B cell (primary cell): Measurements from ENCODE around the gene RARB. TPM values are rescaled to one million over a fixed set of nuclear protein-coding genes. Genes with fewer than 3 reads are reported as not detected.

Experiments used
- ATAC-seq: fragments of 200-7000 bp; cut with Tn5 transposase; one replicate; pipeline ENCODE4 v1.10.0; 2021; ENCODE audit warnings: low read depth, mild to moderate bottlenecking, moderate number of reproducible peaks, moderate library complexity
- CTCF ChIA-PET: fragments of 350-600 bp; sonication (Branson Sonifier 250); formaldehyde crosslinking; loops from one replicate; lab custom pipeline; 2021; ENCODE audit warnings: antibody characterized with exemption, inconsistent platforms; lab: Charles Lee
- POLR2A ChIA-PET: fragments of 350-600 bp; sonication (Branson Sonifier 250); formaldehyde crosslinking; loops from one replicate; lab custom pipeline; 2021; ENCODE audit warnings: antibody characterized with exemption; lab: Charles Lee
- DNase-seq: peaks from one replicate; pipeline ENCODE4 v3.0.0; 2013
- H2AFZ ChIP-seq: 2 replicates; pipeline ENCODE4 v1.6.1; 2012; ENCODE audit warnings: mild to moderate bottlenecking, low read depth, low read length; ENCODE audit not compliant: insufficient read depth, poor library complexity, severe bottlenecking
- H3K27ac ChIP-seq, 2 donors: 1 replicate in 1 of 2; 2 replicates in 1 of 2; pipeline ENCODE4 v1.5.1; 2012 to 2013; ENCODE audit warnings: low read length in 2 of 2, mild to moderate bottlenecking in 2 of 2, moderate library complexity in 1 of 2
- H3K27me3 ChIP-seq, 4 experiments: fragments of 200-600 bp in 1 of 4; sonication (generic) in 1 of 4; replicated peaks in 1 of 4; 1 replicate in 2 of 4; 2 replicates in 2 of 4; pipeline versions ENCODE4 v1.6.1 to v1.7.0; 2013 to 2016; ENCODE audit warnings: low read length in 3 of 4, mild to moderate bottlenecking in 2 of 4, mixed read lengths in 1 of 4, moderate library complexity in 1 of 4; ENCODE audit not compliant: insufficient read depth in 4 of 4, control insufficient read depth in 3 of 4; ENCODE audit errors: control extremely low read depth in 1 of 4
- H3K36me3 ChIP-seq, 2 experiments: replicated peaks in 1 of 2; 1 replicate in 1 of 2; 2 replicates in 1 of 2; pipeline versions ENCODE4 v1.6.1 to v1.7.1; 2013; ENCODE audit warnings: low read length in 1 of 2; ENCODE audit not compliant: insufficient read depth in 2 of 2, control insufficient read depth in 1 of 2; ENCODE audit errors: control extremely low read depth in 1 of 2, extremely low read depth in 1 of 2
- H3K4me1 ChIP-seq, 2 donors: fragments of 200-600 bp in 1 of 2; sonication (generic) in 1 of 2; 1 replicate in 1 of 2; 2 replicates in 1 of 2; pipeline versions ENCODE4 v1.5.1 to v1.6.1; 2013 to 2017; ENCODE audit warnings: low read length in 2 of 2; ENCODE audit not compliant: control insufficient read depth in 2 of 2, insufficient read depth in 2 of 2
- H3K4me2 ChIP-seq: replicated peaks from 2 replicates; pipeline ENCODE3; 2012; ENCODE audit warnings: mild to moderate bottlenecking, low read depth, low read length; ENCODE audit not compliant: poor library complexity, severe bottlenecking
- H3K4me3 ChIP-seq, 5 experiments: fragments of 200-600 bp in 1 of 5; sonication (generic) in 1 of 5; 1 replicate in 3 of 5; 2 replicates in 2 of 5; pipeline versions ENCODE4 v1.5.1 to v1.7.0; 2011 to 2016; ENCODE audit warnings: low read length in 4 of 5, mild to moderate bottlenecking in 4 of 5, low read depth in 2 of 5, control low read depth in 1 of 5, moderate library complexity in 1 of 5; ENCODE audit not compliant: insufficient read depth in 1 of 5; ENCODE audit errors: control extremely low read depth in 1 of 5, extremely low read depth in 1 of 5
- H3K79me2 ChIP-seq: fragments of 200-600 bp; sonication (generic); one replicate; pipeline ENCODE4 v1.6.0; 2016; ENCODE audit warnings: low read length; ENCODE audit not compliant: control insufficient read depth, insufficient read depth
- H3K9ac ChIP-seq: fragments of 200-600 bp; sonication (generic); 2 replicates; pipeline ENCODE4 v1.6.1; 2017; ENCODE audit warnings: mild to moderate bottlenecking, low read length, moderate library complexity
- H3K9me3 ChIP-seq, 3 donors: one replicate each; pipeline versions ENCODE4 v1.6.1 to v1.7.1; 2013; ENCODE audit warnings: low read length in 2 of 3; ENCODE audit not compliant: control insufficient read depth in 2 of 3, insufficient read depth in 1 of 3; ENCODE audit errors: control extremely low read depth in 1 of 3
- H4K20me1 ChIP-seq: 2 replicates; pipeline ENCODE4 v1.6.0; 2012; ENCODE audit warnings: mild to moderate bottlenecking, low read length; ENCODE audit not compliant: insufficient read depth, control insufficient read depth, poor library complexity, severe bottlenecking
- H3K27ac Mint-ChIP-seq: one replicate; pipeline ENCODE4 v1.8.0; 2021; ENCODE audit warnings: mixed read lengths
- H3K27me3 Mint-ChIP-seq: one replicate; pipeline ENCODE4 v1.8.0; 2021; ENCODE audit warnings: mixed read lengths
- H3K4me1 Mint-ChIP-seq: one replicate; pipeline ENCODE4 v1.8.0; 2021; ENCODE audit warnings: mixed read lengths
- H3K4me3 Mint-ChIP-seq: one replicate; pipeline ENCODE4 v1.8.0; 2021; ENCODE audit warnings: mixed read lengths
- H3K9me3 Mint-ChIP-seq: one replicate; pipeline ENCODE4 v1.8.0; 2022; ENCODE audit warnings: mixed read lengths; ENCODE audit not compliant: insufficient read depth
- CTCF ChIP-seq: fragments of 200-600 bp; IDR thresholded peaks from one replicate; pipeline ENCODE4 v1.8.0; 2022; ENCODE audit warnings: antibody characterized with exemption, mild to moderate bottlenecking
- EZH2 ChIP-seq: IDR thresholded peaks from 2 replicates; pipeline ENCODE4 v1.6.1; 2012; ENCODE audit warnings: borderline replicate concordance, low read depth, mild to moderate bottlenecking, moderate library complexity, low read length; ENCODE audit not compliant: insufficient read depth, poor library complexity, severe bottlenecking
- WGBS: methylation state at CpG from one replicate; pipeline ENCODE4 v1.1.5; 2013; ENCODE audit warnings: missing lambda C conversion rate; ENCODE audit not compliant: insufficient coverage; 5-methylcytosine and 5-hydroxymethylcytosine counted together
- intact Hi-C: fragments of 100-400 bp; cut with micrococcal nuclease; formaldehyde crosslinking; loops from one replicate; pipeline ENCODE4 v1.10.0; 2022
- polyA plus RNA-seq: library from polyadenylated mRNA; depleted of rRNA; stranded (reverse); fragments of >200 nt; gene quantifications from 2 replicates; pipeline ENCODE4 v1.2.3, GENCODE V29; 2012
- total RNA-seq, 2 donors: library from RNA; stranded (reverse); fragments of 120-200 nt in 1 of 2; gene quantifications; 1 replicate in 1 of 2; 2 replicates in 1 of 2; pipeline versions ENCODE4 v1.2.3 to v1.2.4, GENCODE V29; 2013 to 2022

RARB gene
- total and polyA plus RNA-seq, 2 donors (not counting 1 experiment from before 2014, with no cell fraction given), result not detected

DNA sequence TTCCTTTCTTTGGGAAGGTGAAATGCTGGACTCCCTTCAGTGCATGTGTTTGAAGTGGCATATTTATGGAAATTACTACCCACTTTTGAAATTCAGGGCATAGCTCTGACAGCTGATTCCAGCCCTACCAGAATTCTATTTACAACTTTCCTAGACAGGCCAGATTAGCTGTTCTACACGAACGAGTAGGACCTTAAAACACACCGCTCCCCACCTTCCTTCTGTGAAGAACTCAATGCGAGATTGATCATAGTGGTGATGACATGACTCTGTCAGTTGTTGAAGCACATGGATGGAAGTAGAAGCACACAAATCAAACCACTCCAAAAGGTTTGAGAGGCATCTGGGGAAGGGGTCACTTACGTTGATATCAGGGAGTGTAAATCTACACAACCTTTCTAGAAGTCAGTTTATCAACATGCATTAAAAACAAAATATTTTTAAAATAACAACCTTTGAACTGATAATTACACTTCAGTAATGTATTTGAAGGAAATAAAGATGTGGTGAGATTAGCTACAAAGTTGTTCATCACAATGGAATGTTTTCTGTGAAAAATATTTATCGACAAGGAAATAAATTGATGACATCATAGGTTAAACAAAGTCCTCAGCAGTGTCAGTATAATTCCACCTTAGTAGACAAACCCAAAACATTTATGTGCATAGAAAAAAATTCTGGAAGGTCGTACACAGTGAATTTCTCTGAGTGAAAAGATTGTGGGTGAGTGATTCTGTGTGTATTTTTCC, 29.8 kb downstream of the RARB start:
- Histone ChIP-seq H2AFZ (no peak overlapping the region), H3K4me1 (no peaks in the 10 kb centered on the region), H3K27ac (no peak overlapping the region), H3K9me3 (no peaks in the 10 kb centered on the region), H3K79me2 (no peaks in the 10 kb centered on the region), H3K4me3 (no peak overlapping the region), H3K36me3 (no peaks in the 10 kb centered on the region), H3K27me3 (no peaks in the 10 kb centered on the region), H3K9ac (no peak overlapping the region), H4K20me1 (no peaks in the 10 kb centered on the region), H3K4me2 (no peak overlapping the region)
- Mint-ChIP-seq H3K27me3 (no peaks in the 10 kb centered on the region), H3K27ac (no peak overlapping the region), H3K9me3 (no peaks in the 10 kb centered on the region), H3K4me1 (no peaks in the 10 kb centered on the region), H3K4me3 (no peak overlapping the region)
- CTCF ChIA-PET, result no interaction called here
- no peak for DNase-seq
- no peak for ATAC-seq
- no CpG with 5 or more reads among the region's 7 CpGs for WGBS
- TF ChIP-seq EZH2, result no peak
- no peak for TF ChIP-seq CTCF
- POLR2A ChIA-PET, result no interaction called here
- intact Hi-C loops, result no loop called here

GRCh38 chr3:25458420-25458814, 30.4 kb downstream of the RARB start:
- Histone ChIP-seq H3K27me3 (no peaks in the 10 kb centered on the region), H3K36me3 (no peaks in the 10 kb centered on the region), H4K20me1 (no peaks in the 10 kb centered on the region), H3K4me1 (no peaks in the 10 kb centered on the region), H3K4me2 (no peak overlapping the region), H3K9me3 (no peaks in the 10 kb centered on the region), H3K79me2 (no peaks in the 10 kb centered on the region), H2AFZ (no peak overlapping the region), H3K27ac (no peak overlapping the region), H3K4me3 (no peak overlapping the region), H3K9ac (no peak overlapping the region)
- Mint-ChIP-seq H3K4me1 (no peaks in the 10 kb centered on the region), H3K9me3 (no peaks in the 10 kb centered on the region), H3K27me3 (no peaks in the 10 kb centered on the region), H3K4me3 (no peak overlapping the region), H3K27ac (no peak overlapping the region)
- no peak for DNase-seq
- ChIA-PET CTCF (no interaction called here), POLR2A (no interaction called here)
- intact Hi-C loops, result no loop called here
- no peak for ATAC-seq
- no CpG with 5 or more reads among the region's 2 CpGs for WGBS
- TF ChIP-seq CTCF, result no peak
- no peak for TF ChIP-seq EZH2
